Stimulated activated CD4-positive, alpha-beta T cell treated with anti-CD3 and anti-CD28 coated beads, TNF-alpha, amount 100 ng/mL, for 24 hours (primary cell): ENCODE measurements around the gene ENOSF1.
"Not testable (repeated sequence)": the region's sequence is repeated elsewhere in the genome, so short reads cannot be mapped to it uniquely, and the experiment has no call there.

ENCODE experiments used
- DNase-seq, 3 experiments: peaks; one replicate each; pipeline ENCODE4 v3.0.0-alpha.2; 2020; ENCODE audit warnings: low read depth in 3 of 3

The ENOSF1 gene

DNA sequence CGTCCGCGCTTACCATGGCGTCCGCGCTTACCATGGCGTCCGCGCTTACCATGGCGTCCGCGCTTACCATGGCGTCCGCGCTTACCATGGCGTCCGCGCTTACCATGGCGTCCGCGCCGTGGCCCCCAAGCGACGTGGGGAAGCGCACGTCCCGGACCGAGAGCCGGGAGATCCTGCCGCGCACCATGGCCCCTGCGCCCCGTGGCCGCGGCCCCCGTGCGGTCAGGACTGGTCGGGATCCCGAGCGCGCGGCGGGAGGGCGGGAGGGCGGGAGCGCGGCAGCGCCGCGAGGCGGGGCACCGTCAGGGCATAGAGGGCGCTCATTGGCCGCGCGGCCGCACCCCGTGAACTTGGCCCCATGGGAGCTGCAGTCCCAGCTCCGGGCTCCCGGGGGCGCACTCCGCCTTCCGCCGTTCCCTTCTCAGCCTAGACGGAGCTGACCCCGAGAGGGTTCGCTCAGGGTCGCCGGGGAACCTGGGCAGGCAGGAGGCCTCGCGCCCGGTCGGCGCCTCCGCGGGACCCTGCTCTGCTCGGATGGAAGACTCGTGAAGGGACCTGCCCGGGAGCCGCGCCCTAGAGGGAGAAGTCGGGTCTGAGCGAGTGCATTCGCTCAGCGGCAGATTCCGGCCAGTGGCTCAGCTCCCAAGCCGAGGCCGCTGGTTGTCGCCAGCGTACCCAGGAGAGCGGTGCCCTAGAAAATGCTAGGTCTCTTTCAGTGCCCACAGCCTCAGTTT is at the start of gene ENOSF1:
ENOSF1 (minus strand) TSS at position 230 of the 734 bp plus-strand sequence; CDS start at position 187, 43 bp downstream.
- peak; percentile 61 to 88 (median 74) for DNase-seq

- DNase-seq = not testable (repeated sequence)
Observed at GRCh38 chr18:759864-760263, 47.4 kb upstream of the ENOSF1 start.

DNA sequence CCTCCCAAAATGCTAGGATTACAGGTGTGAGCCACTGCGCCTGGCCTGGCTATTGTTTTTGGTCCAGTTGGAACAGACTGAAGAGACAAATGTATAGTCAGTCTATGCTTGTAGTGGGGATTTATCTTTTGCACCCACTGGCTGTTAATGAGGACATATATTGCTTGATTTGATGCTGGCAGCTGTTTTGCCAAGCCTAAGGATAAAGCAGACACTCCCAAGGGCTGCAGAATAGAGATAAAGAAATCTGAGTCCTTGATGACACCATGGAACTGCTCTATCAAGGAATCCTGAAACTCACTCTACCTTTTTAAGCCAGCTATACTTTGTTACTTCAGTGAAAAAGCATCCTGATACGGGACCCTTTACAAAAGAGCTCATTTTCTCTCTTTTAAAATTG is 43.1 kb upstream of the ENOSF1 start:
- no peak for DNase-seq

DNA sequence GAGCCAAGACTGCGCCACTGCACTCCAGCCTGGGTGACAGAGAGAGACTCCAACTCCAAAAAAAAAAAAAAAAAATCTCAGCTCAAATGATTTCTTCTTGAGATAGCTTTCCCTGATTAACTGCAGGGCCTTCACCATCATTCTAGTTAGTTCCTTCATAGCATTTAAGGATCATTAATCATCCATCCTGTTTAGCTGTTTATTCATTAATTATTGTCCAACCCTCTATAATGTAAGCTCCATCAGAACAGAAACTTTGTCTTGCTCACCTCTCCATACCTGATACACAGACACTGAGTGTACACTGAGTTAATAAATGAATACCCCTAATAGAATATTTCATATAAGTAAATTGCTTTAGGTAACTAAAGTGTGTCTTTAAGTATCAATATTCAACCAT is 42.2 kb upstream of the ENOSF1 start:
- DNase-seq = no peak

GRCh38 chr18:750456-750855 is 38.0 kb upstream of the ENOSF1 start:
- DNase-seq = no peak

GRCh38 chr18:744832-745597 is 32.6 kb upstream of the ENOSF1 start:
- no peak for DNase-seq

- DNase-seq = no peak
Observed at GRCh38 chr18:741931-742512, 29.6 kb upstream of the ENOSF1 start.

DNA sequence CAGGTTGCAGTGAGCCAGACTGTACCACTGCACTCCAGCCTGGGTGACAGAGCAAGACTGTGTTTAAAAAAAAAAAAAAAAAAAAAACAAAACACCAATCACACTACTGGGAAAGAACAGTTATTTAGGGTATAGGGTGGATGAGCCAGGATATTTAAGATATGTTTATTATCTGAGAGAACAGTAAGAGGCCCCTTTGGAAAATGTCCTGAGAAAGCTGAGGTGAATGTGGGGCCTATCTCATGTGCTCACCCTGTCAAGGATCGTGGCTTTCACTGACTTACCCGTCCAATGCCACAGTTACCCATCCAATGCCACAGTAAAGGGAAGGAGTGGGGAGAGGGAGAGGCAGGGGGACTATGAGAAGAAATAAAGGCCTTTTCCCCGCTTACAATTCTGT is 19.9 kb upstream of the ENOSF1 start:
- DNase-seq = no peak

- DNase-seq = no peak
Observed at GRCh38 chr18:731185-731584, 18.8 kb upstream of the ENOSF1 start.

GRCh38 chr18:730692-731091 is 18.3 kb upstream of the ENOSF1 start:
- no peak for DNase-seq

- not testable (repeated sequence) for DNase-seq
Observed at GRCh38 chr18:730120-730519, 17.7 kb upstream of the ENOSF1 start.

DNA sequence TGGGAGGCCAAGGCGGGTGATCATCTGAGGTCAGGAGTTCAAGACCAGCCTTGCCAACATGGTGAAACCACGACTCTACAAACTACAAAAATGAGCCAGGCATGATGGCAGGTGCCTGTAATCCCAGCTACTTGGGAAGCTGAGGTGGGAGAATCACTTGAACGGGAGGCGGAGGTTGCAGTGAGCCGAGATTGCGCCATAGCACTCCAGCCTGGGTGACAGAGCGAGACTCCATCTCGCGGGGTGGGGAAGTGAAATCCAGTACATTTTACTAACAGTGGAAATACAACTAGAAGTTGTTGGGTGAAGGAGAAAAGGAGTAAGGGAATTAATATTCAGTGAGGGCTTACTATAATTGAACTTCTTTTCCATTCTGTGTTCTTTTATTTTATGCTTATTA is 13.2 kb upstream of the ENOSF1 start:
- DNase-seq = no peak

GRCh38 chr18:723541-724080 is 11.2 kb upstream of the ENOSF1 start:
- no peak for DNase-seq

- DNase-seq = no peak
Observed at GRCh38 chr18:717003-717402, 4.6 kb upstream of the ENOSF1 start.

- DNase-seq = no peak
Observed at GRCh38 chr18:715626-716025, 3.2 kb upstream of the ENOSF1 start.

DNA sequence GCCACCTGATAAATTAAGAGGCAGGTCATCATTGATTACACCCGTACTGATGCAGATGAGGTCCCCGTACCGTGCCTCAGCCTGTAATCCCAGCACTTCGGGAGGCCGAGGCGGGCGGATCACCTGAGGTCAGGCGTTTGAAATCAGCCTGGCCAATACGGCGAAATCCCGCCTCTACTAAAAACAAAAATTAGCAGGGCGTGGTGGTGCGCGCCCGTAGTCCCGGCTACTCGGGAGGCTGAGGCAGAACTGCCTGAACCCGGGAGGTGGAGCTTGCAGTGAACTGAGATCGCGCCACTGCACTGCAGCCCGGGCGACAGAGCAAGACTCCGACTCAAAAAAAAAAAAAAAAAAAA is 683 bp upstream of the ENOSF1 start:
- no peak for DNase-seq

DNA sequence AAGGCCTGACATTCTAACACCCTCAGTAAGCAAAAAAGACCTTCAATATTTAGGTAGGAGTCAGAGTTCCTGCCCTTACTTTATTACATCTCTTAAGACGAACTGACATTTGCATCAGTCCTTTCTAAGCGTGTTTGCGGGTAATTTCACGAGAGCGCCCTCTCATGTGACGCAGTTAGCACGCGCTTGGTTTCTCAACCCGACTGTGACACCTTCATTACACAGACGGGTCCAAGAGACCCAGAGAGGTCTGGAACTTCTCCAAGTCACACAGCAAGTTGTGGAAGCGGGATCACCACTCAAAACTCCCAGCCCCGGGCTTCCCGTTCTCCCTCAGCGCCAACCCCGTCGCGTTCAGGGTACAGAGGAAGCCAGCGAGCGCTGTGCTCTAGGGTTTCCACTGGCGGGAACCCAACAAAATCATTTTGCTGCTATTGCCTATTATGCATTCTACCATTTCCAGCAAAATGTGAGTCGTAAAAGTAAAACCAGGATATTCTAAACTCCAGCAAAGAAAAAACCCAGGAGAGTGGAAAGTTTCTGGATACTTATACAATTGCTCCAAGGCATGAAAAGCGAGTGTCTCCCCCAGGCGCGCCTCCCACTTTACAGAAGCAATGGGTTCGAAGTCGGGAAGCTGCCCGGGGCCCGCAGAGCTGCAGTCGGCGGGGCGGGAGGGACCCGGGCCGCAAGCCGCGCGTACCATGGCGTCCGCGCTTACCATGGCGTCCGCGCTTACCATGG is 601 bp downstream of the ENOSF1 start:
- DNase-seq = peak; percentile 47 to 72 (median 63)

DNA sequence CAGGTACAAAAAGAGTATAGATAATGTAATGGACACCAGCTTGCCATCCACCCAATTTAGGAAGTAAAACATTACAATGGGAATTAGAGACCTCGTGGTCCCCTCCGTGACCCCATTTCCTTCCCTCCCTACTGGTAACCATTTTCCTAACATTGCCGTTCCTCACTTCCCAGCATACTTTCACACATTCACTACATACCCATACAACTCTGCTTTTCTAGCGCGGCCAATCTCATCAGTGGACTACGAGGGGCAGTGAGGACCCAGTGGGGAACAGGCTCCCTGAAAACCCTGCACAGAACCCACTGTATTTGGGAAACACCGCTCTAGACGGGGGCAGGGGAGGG is 1.1 kb downstream of the ENOSF1 start:
- DNase-seq = no peak

DNA sequence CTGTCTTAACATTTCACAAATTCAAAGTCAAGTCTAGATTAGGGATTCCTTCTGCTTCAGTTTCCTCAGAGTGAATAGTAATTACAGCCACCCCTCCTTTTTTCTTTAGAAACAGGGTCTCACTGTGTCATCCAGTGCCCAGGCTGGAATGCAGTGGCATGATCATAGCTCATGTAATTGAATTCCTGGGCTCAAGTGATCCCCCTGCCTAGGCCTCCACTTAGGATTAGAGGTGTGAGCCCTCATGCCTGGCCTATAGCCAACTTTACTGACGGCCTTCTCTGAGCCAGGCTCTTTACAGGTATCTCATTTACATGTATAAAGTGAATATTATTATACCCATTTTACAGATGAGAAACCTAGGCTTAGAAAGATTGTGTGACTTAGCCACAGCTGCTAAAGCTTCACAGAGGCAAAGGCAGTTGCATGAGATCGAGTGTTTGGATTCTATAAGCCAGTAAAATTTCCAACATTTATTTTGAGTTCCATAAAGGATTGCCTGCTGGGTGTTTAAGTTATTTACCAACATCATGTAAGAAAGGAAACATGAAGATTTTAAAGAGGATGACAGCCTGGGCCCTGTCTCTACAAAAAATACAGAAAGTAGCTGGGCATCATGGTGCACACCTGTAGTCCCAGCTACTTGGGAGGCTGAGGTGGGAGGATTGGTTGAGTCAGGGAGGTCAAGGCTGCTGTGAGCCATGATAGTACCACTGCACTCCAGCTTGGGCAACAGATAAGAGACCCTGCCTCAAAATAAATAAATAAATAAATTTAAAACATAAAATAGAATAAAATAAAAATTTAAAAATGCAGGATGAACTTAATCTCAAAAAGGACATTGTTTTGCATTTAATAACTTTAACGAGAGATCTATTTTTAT is 1.8 kb downstream of the ENOSF1 start:
- no peak for DNase-seq

GRCh38 chr18:709771-710170 is 2.7 kb downstream of the ENOSF1 start:
- no peak for DNase-seq

- no peak for DNase-seq
Observed at GRCh38 chr18:708096-708495, 4.3 kb downstream of the ENOSF1 start.
